HG02763 (cell line): ENCODE results near the gene TCF7L2.

Experiments
- ATAC-seq: cut with Tn5 transposase; IDR thresholded peaks from one replicate; pipeline ENCODE4 v1.9.1; 2021; ENCODE audit warnings: mild to moderate bottlenecking, moderate library complexity; ENCODE audit not compliant: unreplicated experiment

Gene TCF7L2

DNA sequence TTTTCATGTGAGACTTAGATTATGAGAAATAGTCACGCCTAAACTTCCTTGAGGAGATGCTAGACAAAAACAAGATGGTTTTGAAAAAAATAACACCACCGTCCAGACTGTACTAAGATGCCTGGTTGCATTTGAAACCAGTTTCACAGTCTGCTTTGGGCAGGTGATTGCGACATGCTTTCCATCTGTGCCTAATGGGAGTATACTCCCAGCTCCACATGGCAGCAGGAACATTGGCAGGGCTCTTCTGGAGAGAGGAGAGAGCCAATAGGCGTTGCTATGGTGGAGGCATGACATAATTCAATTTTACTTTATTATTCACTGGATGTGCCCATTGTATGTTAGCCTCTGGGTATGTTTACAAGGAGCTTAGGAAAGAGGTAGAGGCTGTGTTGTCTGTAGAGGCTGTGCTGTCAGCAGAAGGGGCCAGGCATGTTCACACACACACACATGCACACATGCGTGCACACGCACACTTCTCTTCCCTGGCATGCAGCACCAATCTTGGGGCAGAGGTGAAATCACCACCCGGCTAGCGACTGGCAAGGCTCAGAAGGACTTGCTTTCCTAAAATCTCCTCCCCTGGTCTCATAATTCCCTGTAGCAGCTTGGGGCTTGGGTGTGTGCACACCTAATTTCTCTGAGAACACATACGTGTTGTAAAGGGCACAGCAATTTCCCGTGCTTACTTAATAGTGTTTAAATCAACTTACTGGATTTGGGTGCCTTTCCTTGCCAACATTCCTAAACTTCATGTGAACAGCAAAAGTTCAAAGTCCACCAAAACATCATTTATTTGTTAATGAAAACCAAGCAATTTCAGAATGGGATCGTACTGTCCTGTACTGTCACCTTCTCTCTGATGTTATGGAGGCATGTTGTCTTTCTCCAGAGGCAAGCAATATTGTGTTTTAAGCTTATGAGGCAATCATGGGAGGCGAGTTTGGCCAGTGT is 162.1 kb downstream of the TCF7L2 start:
- ATAC-seq: no peak

DNA sequence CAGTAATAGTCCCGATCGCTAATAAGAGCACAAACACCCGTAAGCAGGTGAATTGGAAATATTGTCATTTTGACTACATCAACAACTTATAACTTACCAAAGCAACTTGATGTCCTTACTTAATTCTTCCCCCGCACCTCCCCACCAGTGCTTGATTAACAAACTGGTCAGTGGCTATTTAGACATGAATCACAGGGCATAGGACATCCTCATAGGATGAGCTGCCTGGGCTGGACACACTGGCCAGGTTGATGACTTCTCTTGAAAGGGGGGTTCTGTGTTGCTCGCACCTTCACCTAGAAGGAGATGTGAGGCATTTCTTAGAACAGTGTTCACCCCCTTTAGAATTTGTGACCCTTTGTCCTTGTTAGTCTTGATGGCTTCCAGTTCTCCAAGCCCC is 163.2 kb downstream of the TCF7L2 start:
- no peak for ATAC-seq

DNA sequence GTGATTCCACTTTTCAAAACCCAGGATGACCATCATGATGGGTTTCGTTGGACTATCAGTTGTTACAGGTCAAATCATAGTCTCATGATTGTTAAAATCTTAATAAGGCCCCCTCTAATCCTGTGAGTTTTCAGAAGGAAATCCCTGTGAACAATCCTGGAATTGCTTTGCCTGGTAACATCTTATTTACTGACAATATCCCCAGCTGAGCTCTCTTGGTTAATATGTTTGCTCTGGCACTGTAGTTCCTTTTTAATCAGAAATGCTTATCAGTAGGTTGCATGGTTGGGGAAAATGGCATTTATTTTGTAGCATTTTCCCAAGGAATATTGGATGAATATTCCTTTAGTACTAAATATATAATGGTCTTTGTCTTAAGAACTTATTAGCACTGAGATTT is 163.9 kb downstream of the TCF7L2 start:
- ATAC-seq: no peak

DNA sequence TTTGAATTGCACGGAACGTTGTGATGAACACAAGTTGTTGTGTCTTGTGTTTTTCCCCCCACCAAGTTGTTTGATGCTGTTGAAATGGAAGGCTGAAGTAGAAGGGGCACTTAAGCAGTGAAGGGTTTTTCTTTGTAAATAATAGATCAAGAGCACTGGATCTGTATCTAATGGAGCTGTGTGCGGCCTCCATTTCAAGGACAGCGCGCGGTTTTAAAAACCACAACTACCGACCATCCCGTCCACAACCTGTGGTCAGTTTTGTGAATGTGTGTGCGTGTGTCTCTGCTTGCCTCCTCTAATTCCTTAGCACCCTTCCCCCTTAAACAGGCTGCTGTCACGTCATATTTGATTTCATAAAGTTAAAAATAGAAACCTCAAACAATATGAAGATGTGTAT is 165.5 kb downstream of the TCF7L2 start:
- ATAC-seq: no peak

DNA sequence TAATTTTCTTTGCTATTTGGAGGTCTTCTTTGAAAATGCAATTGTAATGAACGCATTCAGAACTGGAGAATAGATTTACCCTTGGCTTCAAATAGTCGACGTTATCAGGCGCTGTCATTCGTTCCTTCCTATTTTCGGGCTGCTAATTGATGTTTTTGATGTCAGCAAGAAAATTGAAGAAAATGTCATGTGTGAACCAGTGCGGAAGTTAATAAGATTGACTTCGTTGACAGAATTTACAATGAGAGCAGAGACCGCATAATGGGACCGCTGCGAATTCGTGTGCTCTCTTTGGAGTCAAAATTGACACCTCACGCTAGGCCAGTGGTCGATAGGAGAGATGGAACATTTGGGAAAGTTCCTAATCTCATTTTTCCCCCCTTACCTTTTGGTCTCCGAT is 168.8 kb downstream of the TCF7L2 start:
- ATAC-seq: no peak

DNA sequence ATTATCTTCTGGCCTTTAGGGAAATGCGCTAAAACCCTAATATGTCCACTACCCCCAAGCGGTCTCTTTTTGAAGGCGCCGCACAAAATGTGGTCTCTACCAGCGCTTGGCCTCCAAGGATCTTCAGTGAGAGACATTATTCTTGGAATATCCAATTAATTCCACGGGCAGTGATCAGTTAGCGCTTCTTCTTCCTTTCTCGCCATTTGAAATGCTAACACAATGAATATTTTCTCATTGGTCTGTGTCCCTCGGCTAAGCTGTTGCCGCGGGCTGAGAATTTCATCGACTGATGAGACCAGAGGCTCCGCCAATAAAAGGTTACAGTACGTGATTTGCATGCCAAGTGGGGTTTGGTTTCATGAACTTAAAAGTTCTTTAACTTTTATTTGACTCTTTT is 169.8 kb downstream of the TCF7L2 start:
- ATAC-seq: no peak

DNA sequence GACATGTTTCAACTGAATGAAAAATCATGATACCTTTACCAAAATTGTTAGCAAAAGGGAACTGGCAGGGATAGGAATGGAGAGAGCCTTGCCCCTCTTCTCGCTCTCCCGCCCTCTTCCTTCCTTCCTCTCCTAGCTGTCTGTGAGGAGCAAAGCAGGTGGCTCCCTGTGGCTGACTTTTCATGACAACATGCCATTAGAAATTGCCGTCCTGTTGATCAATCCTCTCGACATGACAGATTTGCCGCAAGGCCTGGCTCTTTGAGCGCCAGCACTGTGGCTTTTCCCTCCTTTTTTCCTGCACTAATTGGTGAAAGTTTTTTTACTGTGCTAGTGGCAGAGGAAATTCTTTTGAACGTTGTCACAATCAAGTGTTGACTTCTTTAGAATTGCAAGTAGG is 171.1 kb downstream of the TCF7L2 start:
- ATAC-seq: no peak

DNA sequence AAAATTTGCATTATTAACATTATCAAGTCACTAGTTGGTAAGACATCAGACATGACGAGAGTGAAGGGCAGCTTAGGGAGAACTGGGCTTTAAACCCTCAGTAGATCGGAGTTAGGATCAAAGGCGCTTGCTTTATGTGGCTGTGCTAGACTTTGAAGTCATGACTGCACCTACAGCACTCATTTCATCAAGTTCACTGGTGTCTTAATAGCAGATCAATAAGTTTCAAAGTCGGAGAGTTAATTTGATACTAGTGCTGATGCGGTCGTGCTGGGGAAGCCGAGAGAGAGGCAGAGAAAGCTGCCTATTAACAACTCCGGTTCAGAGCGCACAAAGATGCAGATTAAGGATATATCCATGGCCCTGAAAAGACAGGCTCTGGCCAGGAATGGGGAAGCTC is 172.9 kb downstream of the TCF7L2 start:
- no peak for ATAC-seq

DNA sequence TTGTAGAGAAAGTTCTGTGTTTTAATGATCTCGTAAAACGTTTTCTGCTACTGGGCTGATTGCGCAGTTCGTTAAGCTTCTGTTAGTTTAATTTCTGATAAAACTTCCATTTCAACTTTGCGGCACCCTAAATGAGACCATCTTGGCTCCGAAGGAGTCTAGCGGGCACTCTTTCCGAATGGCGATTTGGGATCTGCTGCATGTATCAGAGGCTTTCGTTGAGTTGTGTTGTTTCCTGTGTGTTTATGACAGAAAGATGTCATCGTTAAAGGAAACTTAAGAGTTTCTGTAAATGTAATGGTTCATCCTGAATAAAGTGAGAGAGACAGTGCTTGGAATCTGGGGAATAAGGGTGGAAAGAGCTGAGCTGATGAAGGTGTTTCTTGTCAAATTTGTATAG is 174.7 kb downstream of the TCF7L2 start:
- ATAC-seq: no peak

DNA sequence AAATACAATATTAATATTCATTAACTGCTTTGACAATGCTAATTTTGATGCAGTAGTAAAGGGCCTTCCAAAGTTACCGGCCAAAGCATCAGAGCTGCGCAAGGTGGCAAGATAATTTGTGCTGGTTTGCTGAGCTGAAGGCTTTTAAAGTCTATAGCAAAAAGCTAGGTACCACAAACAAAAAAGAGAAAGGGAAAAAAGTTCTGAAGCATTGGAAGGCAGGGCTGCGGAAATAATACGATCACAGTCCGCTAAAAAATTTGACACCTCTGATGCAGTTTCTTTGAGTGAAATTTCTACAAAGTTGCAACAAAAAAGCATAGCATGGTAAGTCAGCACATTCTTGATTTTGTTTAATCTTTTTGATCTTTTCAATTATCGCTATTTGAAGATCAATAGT is 175.6 kb downstream of the TCF7L2 start:
- no peak for ATAC-seq

DNA sequence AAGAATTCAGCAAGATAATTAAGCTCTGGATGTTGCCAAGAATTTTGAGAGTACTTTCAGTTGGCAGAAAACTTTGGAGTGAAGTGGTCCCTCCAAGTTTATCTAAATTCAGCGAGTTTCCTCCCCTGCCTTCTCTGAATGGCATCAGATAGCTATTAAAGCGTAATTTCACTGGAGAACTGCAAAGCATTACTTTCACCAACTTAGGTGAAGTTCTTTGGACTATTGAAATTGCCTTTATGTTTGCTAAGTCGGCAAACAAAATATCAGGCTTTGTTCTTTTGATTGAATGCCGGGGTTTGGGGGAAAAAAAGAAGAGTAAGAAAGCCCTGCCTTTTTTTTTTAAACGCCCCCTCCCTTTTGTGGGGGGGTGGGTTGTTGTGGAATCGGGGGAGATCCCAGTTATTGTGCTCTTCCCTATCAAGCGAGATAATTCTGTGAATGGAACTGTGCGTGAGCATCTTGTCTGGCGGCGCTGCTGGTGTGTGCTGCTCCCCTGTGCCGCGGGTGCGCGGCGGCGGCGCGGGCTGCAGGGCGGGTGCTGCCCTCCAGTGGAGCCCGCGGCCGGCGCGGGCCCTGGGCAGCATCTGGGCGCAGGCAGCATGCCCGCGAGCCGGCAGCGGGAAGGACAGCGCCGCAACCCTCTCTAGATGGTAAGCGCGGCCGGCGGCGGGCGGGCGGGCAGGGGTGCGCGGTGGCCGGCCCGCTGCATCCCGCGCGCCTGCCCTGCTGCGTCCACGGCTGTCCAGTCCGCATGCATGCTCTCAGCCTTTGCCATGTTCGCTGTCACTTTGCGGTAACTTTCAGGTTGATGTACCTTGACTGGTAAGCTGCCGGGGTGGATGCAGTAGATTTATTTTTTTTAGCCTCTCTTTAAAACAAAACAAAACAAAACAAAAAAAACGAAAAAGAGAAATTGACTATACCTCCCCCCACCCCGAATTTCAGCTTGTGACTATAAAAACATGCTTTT is 176.5 kb downstream of the TCF7L2 start:
- ATAC-seq: no peak

DNA sequence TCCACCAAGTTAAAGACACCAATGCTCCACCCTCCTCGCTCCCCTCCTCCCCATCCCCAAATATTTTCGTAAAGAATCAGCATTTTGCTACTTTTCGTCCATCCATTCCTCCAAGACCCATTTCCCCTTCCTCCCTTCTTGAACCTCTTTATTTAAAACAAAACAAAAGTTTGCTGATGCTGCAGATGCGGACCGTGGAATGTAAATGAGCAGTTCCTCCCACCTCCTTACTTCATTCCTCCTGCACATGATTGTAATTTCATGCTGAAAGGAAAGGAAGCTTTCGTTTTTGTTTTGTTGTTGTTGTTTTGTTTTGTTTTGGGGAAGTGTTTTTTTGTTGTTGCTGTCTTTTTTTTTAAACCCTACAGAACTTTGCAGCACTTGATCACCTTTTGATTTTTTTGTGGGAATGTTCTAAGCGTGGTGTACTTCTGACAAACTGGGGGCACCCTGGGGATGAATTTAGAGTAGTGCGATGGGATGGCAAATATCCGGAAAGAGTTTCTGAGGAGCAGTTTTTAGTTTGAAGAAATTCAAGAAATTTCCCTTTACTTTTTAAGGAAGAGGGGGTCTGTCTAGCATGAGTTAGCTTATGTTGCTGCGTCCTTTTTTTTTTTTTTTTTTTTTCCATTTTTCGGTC is 177.3 kb downstream of the TCF7L2 start:
- ATAC-seq: no peak

DNA sequence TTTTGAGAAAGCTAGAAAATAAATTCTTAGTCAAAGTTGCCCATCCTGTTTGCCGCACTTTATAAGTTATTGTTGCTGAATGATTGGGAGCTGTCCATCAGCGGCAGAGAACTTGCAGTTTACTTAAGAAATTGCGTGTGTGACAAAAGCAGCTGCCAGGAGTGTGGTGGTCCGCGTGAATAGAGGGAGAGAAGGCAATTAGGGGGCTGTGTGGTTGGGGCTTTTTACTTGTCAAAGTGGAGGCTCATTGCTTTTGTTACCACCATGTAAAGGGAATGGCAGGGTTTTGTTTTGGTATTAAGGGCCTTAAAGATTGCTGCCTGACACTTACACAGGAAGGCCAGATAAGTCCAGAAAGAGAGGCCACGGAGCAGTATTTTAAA is 177.8 kb downstream of the TCF7L2 start:
- ATAC-seq: no peak

DNA sequence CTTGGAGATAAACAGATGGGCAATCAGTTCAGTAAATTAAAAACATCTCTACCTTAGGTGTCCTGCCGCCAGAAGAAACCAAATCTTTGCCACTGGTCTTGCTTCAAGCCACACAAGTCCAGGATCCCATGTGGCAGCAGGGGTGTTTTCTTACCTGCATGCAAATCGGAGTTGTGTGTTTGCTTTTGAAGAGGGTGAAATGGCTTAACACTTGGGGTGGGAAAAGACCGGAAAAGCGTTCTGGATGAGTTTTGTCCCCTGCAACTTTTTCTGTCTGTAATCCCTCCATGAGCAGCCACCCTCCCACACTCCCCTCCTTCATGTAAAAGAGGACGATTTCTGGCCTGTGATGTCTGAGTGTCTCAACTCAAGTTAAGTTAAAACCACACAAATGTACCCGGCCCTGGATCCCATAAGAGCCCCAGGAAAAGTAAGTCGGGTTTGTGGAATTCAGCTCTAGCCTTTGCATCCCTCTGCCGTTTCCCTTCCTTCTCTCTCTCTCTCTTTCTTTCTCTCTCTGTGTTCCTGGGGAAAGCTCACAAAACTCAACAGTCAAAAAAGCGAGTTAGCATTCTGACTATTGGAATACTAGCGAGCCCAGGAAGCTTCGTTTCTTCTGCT is 178.5 kb downstream of the TCF7L2 start:
- no peak for ATAC-seq

DNA sequence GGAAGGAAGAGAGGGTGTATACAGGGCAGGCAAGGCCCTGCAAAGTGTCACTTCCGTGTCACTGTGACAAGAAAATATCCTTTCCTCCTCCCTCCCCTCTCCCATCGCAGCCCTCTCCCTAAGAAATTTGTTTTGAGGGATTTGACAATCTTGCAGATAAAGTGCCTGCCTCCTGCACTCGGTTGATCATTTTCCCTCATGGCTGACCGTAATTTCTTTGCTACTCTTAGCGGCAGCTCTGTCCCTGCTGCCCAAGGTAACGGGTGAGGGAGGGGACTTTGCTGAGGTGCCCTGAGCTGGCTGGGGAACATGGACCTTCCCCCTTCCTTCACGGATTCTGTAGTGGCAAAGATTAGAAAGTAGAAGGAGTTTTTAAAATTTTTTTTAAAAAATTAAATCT is 179.1 kb downstream of the TCF7L2 start:
- no peak for ATAC-seq

DNA sequence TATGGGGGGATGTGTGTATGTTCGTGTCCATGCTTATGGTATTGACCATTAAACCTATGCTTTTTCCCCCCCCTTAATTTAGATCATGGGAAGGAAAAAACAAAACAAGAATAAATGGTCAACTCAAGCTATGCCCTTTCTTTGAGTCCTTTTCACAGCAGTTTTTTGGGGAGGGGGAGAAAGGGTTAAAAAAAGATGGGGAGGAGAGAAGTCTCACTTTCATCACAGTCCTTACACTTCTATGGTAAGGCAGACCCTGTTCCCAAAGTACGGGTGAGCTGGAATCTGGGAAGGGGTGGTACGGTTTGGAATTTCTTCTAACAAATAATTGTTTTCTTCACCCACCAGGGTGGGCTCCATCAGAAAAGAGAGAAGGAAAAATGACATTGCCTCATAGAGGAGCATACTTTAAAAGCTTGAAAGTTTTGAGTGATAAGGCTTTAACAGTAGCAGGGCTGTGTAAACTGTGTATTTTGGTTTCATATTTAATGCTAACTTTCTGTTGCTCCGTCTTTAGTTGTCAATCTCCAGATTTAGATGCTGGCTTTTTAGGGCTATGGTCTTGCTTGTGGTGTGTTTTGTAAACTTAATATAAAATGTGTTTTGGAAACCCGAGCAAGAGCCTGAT is 180.1 kb downstream of the TCF7L2 start:
- ATAC-seq: no peak

DNA sequence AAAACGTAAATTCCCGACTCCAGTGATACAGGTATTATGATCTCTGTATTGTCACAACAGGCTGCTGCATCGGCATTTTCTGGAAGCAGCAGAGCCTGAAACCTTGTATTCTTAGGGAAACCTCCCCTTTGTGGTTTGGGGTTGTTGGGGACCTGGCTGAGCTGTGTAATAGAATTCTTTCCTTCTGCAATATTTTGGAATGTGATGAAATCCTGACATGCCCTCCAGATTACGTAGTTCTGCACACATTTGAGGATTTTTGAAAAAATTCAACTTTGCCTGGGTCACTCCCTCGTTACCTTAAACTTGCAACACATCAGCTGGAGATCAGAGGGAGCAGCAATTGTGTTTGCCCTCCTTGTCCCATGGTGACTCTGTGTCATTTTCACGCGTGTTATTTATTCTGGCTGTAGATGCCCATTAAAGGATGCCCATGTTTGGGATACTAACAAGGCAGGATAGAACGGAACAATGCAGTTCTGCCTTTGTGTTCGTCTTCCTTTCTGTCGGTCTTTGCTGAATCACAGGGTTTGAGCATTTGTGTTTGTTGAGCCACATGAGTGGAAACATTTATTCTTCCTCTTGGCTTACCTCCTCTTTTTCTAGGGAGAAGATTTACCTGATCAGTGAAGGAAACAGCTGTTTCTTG is 181.7 kb downstream of the TCF7L2 start:
- no peak for ATAC-seq

DNA sequence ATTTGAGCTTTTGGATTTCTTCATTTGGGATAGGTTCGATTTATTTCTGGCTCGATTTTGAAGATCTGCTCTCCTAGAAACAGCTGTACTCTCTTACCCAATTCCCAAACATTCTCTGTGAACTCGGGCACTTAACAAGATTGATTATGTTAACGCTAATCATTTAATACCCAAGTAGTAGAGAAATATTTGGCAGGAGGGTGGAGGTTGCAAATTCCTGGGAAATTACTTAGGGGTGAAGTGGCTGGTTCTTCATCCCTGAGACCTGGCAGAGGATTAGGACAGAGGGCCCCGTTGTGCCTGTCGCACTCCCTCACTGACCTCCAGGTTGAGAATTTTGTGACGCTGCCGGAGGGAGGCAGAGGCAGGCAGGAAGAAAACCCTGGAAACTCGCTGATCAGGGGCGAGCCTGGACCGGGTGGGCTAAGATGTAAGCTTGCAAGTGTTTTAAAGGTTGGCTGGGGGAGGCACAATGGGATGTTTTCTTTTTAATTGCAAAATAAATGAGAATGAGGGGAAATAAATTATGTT is 182.6 kb downstream of the TCF7L2 start:
- no peak for ATAC-seq

DNA sequence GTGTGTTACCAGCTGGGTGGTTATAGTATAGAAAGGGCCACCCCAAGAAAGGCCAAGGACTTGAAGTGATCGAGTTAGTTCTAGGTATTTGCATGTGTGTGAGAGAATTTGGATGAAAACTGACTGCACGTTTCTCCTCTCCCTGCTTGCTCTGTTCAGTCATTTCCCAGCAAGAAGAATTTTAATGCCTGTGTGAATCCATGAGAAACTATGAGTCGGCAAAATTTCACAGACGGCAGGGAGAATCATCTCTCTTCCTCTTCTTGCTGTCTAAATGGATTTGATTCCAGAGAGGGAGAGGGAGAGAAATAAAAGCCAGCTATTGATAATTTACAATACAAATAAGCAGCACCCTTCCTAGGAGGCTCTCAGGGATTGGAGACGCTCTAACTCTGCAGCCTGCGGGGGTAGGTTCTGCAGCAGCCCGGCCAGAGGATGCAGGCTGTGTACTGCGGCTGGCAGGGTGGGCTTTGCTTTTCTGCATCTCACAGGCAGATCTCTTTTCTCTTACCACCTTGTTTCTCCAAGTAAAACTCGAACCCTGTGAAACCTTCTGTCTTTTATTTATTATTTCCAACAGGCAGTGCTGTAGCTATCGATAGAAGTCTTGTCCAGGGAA is 183.6 kb downstream of the TCF7L2 start:
- ATAC-seq: no peak
